Choroid plexus epithelial cell (primary cell): ENCODE data around the gene ACACA.
"Not testable (repeated sequence)": the region's sequence is repeated elsewhere in the genome, so short reads cannot be mapped to it uniquely, and the experiment has no call there.

ENCODE experiments used
- DNase-seq: peaks from one replicate; pipeline ENCODE4 v3.0.0-alpha.2; 2010; ENCODE audit warnings: low read depth
- H3K4me3 ChIP-seq: 2 replicates; pipeline ENCODE4 v1.5.1; 2011; ENCODE audit warnings: low read depth, mild to moderate bottlenecking, control low read depth, low read length, moderate library complexity
- TF ChIP-seq, protein P1 (sequence below): conservative IDR thresholded peaks from 2 replicates; pipeline ENCODE4 v1.5.1; 2011; ENCODE audit warnings: low read depth, mild to moderate bottlenecking, control low read depth, inconsistent platforms, low read length, moderate library complexity

The ACACA gene

GRCh38 chr17:37148156-37148555 is 258.5 kb downstream of the ACACA start:
- peak; percentile 66 for DNase-seq
- TF ChIP-seq, protein P1, sequence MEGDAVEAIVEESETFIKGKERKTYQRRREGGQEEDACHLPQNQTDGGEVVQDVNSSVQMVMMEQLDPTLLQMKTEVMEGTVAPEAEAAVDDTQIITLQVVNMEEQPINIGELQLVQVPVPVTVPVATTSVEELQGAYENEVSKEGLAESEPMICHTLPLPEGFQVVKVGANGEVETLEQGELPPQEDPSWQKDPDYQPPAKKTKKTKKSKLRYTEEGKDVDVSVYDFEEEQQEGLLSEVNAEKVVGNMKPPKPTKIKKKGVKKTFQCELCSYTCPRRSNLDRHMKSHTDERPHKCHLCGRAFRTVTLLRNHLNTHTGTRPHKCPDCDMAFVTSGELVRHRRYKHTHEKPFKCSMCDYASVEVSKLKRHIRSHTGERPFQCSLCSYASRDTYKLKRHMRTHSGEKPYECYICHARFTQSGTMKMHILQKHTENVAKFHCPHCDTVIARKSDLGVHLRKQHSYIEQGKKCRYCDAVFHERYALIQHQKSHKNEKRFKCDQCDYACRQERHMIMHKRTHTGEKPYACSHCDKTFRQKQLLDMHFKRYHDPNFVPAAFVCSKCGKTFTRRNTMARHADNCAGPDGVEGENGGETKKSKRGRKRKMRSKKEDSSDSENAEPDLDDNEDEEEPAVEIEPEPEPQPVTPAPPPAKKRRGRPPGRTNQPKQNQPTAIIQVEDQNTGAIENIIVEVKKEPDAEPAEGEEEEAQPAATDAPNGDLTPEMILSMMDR, result no peak
- no peak overlapping the region for H3K4me3 ChIP-seq

DNA sequence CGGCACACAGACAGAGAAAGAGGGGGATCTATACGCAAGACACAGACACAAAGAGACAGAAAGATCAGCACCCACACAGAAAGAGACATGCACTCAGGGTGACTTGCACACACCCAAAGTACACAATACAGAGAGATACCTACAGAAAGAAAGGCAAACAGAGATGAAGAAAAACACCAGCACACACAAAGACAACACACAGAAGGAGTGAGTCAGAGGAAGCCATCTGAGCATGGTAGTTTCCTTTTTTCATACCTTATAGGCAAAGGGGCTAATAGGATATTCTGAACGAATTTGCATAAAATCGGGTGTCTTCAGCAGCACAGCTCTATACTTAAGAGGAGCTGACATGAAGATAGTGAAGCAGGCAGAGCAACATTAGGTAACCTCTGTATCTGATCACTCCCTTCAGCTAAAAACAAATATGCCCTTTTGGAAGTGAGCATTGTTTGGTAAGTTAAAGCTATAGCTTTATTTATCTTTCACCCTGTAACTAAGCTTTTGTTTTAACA is 259.3 kb downstream of the ACACA start:
- TF ChIP-seq, protein P1, result no peak
- peak; percentile 58 for DNase-seq

DNA sequence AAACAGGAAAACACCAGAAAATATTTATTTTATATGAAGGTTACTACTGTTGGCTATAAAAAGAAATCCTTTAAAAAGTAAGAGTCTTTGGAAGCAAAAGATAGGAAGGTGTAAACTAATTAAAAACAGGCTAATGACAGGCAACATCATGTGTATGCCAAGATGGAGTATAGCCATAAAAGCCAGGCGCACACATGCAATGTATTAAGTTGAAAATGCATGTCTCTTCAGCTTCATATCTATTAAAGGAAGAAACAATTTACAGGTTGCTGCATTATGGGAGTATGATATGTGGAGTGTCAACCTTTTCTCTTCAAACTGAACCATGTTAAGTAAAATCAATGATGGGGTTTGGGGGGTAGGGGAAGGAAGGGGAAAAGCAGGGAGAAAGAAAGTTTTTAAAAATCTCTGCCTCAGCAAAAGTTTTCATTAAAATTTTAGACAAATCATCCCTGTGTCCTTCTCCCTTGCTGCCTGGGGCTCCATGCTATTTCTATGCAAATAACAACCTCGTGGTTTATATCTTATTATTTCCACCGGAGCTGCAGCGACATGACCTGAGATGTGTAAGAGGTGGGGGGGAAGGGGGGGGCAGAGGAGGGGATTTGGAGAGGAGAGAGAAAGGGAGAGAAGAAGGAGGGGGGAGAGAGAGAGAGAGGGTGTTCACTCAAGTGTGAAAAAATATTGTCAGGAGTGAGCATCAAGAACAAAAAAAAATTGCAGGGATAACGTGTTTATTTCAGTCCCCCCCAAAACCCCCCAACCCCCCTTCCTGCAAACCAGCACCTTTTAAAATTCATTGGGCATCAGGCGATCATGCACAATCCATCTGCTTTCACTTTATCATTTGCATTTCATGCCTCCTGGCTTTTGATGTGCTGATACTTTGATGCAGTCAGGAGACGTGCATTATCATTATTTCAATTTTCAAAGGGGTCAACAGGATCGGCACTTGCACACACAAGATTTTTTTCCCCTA is 260.3 kb downstream of the ACACA start:
- DNase-seq, result no peak
- TF ChIP-seq, protein P1, result no peak
- H3K4me3 ChIP-seq, result no peak overlapping the region

More for the DNA sequence above, 259.3 kb downstream of the ACACA start:
- H3K4me3 ChIP-seq, result no peak overlapping the region

DNA sequence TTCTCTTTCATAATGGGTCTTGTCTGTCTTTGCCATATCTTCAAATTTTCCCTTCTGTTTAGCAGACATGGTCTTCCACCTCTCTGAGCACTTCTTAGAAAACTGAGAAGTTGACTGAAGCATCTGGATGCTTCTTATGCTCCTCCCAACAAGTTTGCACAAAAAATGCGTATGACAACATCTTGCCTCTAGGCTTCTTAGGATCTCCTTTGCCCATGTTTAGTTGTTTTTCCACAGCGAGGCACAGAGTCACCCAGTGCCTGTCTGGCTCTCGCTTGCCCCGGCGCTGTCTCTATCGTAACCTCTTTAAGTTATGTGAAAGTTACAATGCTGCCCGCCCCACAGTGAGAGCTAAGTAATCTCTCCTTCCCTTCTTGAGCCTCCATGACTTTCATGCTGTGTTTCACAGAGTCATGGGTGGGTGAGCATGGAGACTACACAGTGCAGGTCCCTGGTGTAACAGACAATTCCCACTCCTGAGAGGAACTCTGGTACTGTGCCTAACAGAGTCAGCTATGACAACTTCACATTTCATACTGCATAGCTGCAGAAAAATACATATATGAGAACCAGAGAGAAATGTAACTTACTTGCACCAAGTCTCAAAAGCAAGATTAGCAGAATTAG is 262.4 kb downstream of the ACACA start:
- no peak for DNase-seq
- TF ChIP-seq, protein P1, result no peak
- no peak overlapping the region for H3K4me3 ChIP-seq

DNA sequence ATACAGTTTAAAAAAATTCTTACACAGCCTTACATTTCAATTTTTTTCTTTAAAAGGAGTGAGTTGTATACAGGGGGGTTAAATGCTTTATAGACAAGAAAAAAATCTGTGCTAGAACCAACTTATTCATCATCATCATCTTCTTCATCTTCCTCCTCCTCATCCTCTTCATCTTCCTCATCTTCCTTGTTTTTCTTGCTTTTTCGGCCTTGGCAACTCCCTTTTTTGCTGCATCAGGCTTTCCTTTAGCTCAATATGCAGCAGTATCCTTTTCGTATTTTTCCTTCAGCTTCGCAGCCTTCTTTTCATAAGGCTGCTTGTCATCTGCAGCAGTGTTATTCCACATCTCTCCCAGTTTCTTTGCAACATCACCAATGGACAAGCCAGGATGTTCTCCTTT is 263.1 kb downstream of the ACACA start:
- not testable (repeated sequence) for DNase-seq

GRCh38 chr17:37142294-37142896 is 264.2 kb downstream of the ACACA start:
- H3K4me3 ChIP-seq, result no peak overlapping the region
- DNase-seq, result no peak
- TF ChIP-seq, protein P1, result no peak

More for the DNA sequence above, 263.1 kb downstream of the ACACA start:
- H3K4me3 ChIP-seq, result not testable (repeated sequence)

GRCh38 chr17:37138571-37139120 is 268.0 kb downstream of the ACACA start:
- TF ChIP-seq, protein P1, result no peak
- DNase-seq, result no peak
- H3K4me3 ChIP-seq, result no peak overlapping the region
